ENCODE measurements around the gene EHHADH. TPM values are rescaled to one million over a fixed set of nuclear protein-coding genes. Genes with fewer than 3 reads are reported as not detected.

The EHHADH gene
- polyA plus RNA-seq, 3 donors: 0.57 to 1.5 (median 1.1) TPM

- H3K9me3 Mint-ChIP-seq: peaks cover 0 to 5% (median 2%) of the 10 kb centered on the region in 7 donors
- Histone ChIP-seq H4K20me1 (ENCODE audit: insufficient read depth, low read length) (no peaks in the 10 kb centered on the region), H3K36me3 (replicated peaks in 1 of 2; ENCODE audit: control insufficient read depth in 1 of 2, insufficient read depth in 2 of 2, low read length in 2 of 2) (no peaks in the 10 kb centered on the region), H3K79me2 (ENCODE audit: insufficient read depth, low read length) (no peaks in the 10 kb centered on the region), H3K9ac (ENCODE audit: insufficient read depth, low read length, poor library complexity, severe bottlenecking) (no peak overlapping the region), H3K4me2 (replicated peaks; ENCODE audit: extremely low read depth, low read length, poor library complexity, severe bottlenecking) (no peak overlapping the region), H3K9me3 (replicated peaks in 1 of 2; ENCODE audit: control insufficient read depth in 1 of 2, insufficient read depth in 1 of 2, low read length in 2 of 2) (peaks cover 0 to 5% of the 10 kb centered on the region in 2 donors), H3K27ac (ENCODE audit: low read depth in 1 of 2, low read length in 2 of 2) (no peak overlapping the region), H2AFZ (ENCODE audit: insufficient read depth, low read depth, low read length, poor library complexity, severe bottlenecking) (no peak overlapping the region), H3K27me3 (ENCODE audit: control insufficient read depth in 2 of 2, insufficient read depth in 2 of 2, low read length in 2 of 2) (peaks cover 29 to 44% of the 10 kb centered on the region in 2 donors), H3K4me1 (ENCODE audit: control insufficient read depth in 1 of 2, insufficient read depth in 2 of 2, low read length in 2 of 2) (peaks cover 6 to 12% of the 10 kb centered on the region in 2 donors), H3K4me3 (replicated peaks in 1 of 3; ENCODE audit: low read depth in 2 of 3, low read length in 3 of 3) (no peak overlapping the region)
- no peak overlapping the region for H3K27ac Mint-ChIP-seq
- peaks cover 2 to 3% of the 10 kb centered on the region in 2 donors for H3K36me3 Mint-ChIP-seq
- no peak for TF ChIP-seq CTCF (IDR thresholded peaks at IDR 0.05)
- H3K27me3 Mint-ChIP-seq (ENCODE audit: low read depth in 3 of 3): peaks cover 10 to 23% (median 12%) of the 10 kb centered on the region in 3 donors
- peak overlapping the region in 1 of 2 donors; percentile 13 for H3K4me3 Mint-ChIP-seq
- peaks cover 4% of the 10 kb centered on the region for H3K4me1 Mint-ChIP-seq
- WGBS (ENCODE audit: insufficient coverage): 100% methylated on average over 3 of the region's 3 CpGs
- no peak for DNase-seq
- intact Hi-C loops (cut with micrococcal nuclease): no loop called here
Measured at GRCh38 chr3:185157347-185157746, 96.5 kb downstream of the EHHADH start.

- H3K79me2 ChIP-seq (ENCODE audit: insufficient read depth, low read length): no peaks in the 10 kb centered on the region
- TF ChIP-seq CTCF (IDR thresholded peaks at IDR 0.05): no peak
Measured at GRCh38 chr3:185155678-185156077, 98.2 kb downstream of the EHHADH start.

More at GRCh38 chr3:185155678-185156077, 98.2 kb downstream of the EHHADH start:
- no peaks in the 10 kb centered on the region for H4K20me1 ChIP-seq (ENCODE audit: insufficient read depth, low read length)
- Mint-ChIP-seq H3K27me3 (ENCODE audit: low read depth in 3 of 3) (peaks cover 25 to 37% (median 26%) of the 10 kb centered on the region in 3 donors), H3K4me1 (peaks cover 8% of the 10 kb centered on the region), H3K4me3 (peak overlapping the region in 1 of 2 donors; percentile 52), H3K36me3 (peaks cover 3 to 4% of the 10 kb centered on the region in 2 donors), H3K27ac (no peak overlapping the region), H3K9me3 (peaks cover 0 to 7% (median 4%) of the 10 kb centered on the region in 7 donors)
- peaks cover 45 to 60% of the 10 kb centered on the region in 2 donors for H3K27me3 ChIP-seq (ENCODE audit: control insufficient read depth in 2 of 2, insufficient read depth in 2 of 2, low read length in 2 of 2)
- no peaks in the 10 kb centered on the region for H3K36me3 ChIP-seq (replicated peaks in 1 of 2; ENCODE audit: control insufficient read depth in 1 of 2, insufficient read depth in 2 of 2, low read length in 2 of 2)
- H2AFZ ChIP-seq (ENCODE audit: insufficient read depth, low read depth, low read length, poor library complexity, severe bottlenecking): no peak overlapping the region
- H3K4me2 ChIP-seq (replicated peaks; ENCODE audit: extremely low read depth, low read length, poor library complexity, severe bottlenecking): no peak overlapping the region
- no peak overlapping the region for H3K27ac ChIP-seq (ENCODE audit: low read depth in 1 of 2, low read length in 2 of 2)
- intact Hi-C loops (cut with micrococcal nuclease): no loop called here
- WGBS (ENCODE audit: insufficient coverage): no CpG with 5 or more reads among the region's 5 CpGs
- H3K9ac ChIP-seq (ENCODE audit: insufficient read depth, low read length, poor library complexity, severe bottlenecking): no peak overlapping the region
- peaks cover 0 to 5% of the 10 kb centered on the region in 2 donors for H3K9me3 ChIP-seq (replicated peaks in 1 of 2; ENCODE audit: control insufficient read depth in 1 of 2, insufficient read depth in 1 of 2, low read length in 2 of 2)
- peaks cover 9 to 18% of the 10 kb centered on the region in 2 donors for H3K4me1 ChIP-seq (ENCODE audit: control insufficient read depth in 1 of 2, insufficient read depth in 2 of 2, low read length in 2 of 2)
- DNase-seq: no peak
- no peak overlapping the region for H3K4me3 ChIP-seq (replicated peaks in 1 of 3; ENCODE audit: low read depth in 2 of 3, low read length in 3 of 3)

All from CD14-positive monocyte (primary cell).